NCI-H526 treated with DMSO at 0.1 percent for 48 hours (cell line): ENCODE data around the gene GRAMD1A.

Source experiments
- DNase-seq: peaks from one replicate; lab custom pipeline; 2025; lab: John Stamatoyannopoulos, UW

GRAMD1A gene

GRCh38 chr19:35055715-35056179 lies 55.6 kb downstream of the GRAMD1A start:
- no peak for DNase-seq

GRCh38 chr19:35056513-35057063 lies 56.5 kb downstream of the GRAMD1A start:
- no peak for DNase-seq

GRCh38 chr19:35058370-35058769 lies 58.2 kb downstream of the GRAMD1A start:
- no peak for DNase-seq

GRCh38 chr19:35059006-35059798 lies 59.1 kb downstream of the GRAMD1A start:
- no peak for DNase-seq

GRCh38 chr19:35059799-35060091 lies 59.6 kb downstream of the GRAMD1A start:
- DNase-seq: no peak

GRCh38 chr19:35060160-35060855 lies 60.2 kb downstream of the GRAMD1A start:
- DNase-seq: no peak

GRCh38 chr19:35061583-35062373 lies 61.7 kb downstream of the GRAMD1A start:
- no peak for DNase-seq

- DNase-seq: no peak
Observed at GRCh38 chr19:35062942-35063341, 62.8 kb downstream of the GRAMD1A start.

GRCh38 chr19:35063940-35064818 lies 64.1 kb downstream of the GRAMD1A start:
- DNase-seq: no peak

- DNase-seq: no peak
Observed at GRCh38 chr19:35065574-35065973, 65.5 kb downstream of the GRAMD1A start.

- DNase-seq: no peak
Observed at GRCh38 chr19:35066121-35066520, 66.0 kb downstream of the GRAMD1A start.

- peak; percentile 85 for DNase-seq
Observed at GRCh38 chr19:35066691-35067563, 66.8 kb downstream of the GRAMD1A start.

GRCh38 chr19:35068941-35069634 lies 69.0 kb downstream of the GRAMD1A start:
- no peak for DNase-seq

- no peak for DNase-seq
Observed at GRCh38 chr19:35069696-35070095, 69.6 kb downstream of the GRAMD1A start.

GRCh38 chr19:35070471-35070870 lies 70.3 kb downstream of the GRAMD1A start:
- DNase-seq: no peak

GRCh38 chr19:35073516-35073915 lies 73.4 kb downstream of the GRAMD1A start:
- no peak for DNase-seq

- DNase-seq: no peak
Observed at GRCh38 chr19:35073941-35074340, 73.8 kb downstream of the GRAMD1A start.

- DNase-seq: no peak
Observed at GRCh38 chr19:35074426-35075201, 74.5 kb downstream of the GRAMD1A start.
